ENCODE measurements around the gene BANF2. TPM values are rescaled to one million over a fixed set of nuclear protein-coding genes. Genes with fewer than 3 reads are reported as not detected.

The BANF2 gene
- polyA plus RNA-seq, 1 of the 3 experiments (the other 2 are of a cell fraction) = not detected

- no peak overlapping the region for H3K9ac ChIP-seq
Observed at GRCh38 chr20:17661121-17661744, 38.5 kb upstream of the BANF2 start.

More at GRCh38 chr20:17661121-17661744, 38.5 kb upstream of the BANF2 start:
- peaks cover 10% of the 10 kb centered on the region for H3F3A ChIP-seq (replicated peaks; ENCODE audit: insufficient read depth)
- no peaks in the 10 kb centered on the region for H3K9me3 ChIP-seq
- H3K27ac ChIP-seq (ENCODE audit: low read depth in 2 of 2, low read length in 1 of 2) = no peak overlapping the region
- H3K9me2 ChIP-seq = no peaks in the 10 kb centered on the region
- H2AFZ ChIP-seq (ENCODE audit: low read depth) = no peak overlapping the region
- H3K36me3 ChIP-seq (replicated peaks in 1 of 2; ENCODE audit: control insufficient read depth in 1 of 2, insufficient read depth in 2 of 2, low read length in 1 of 2) = peaks cover 6 to 18% of the 10 kb centered on the region in 2 experiments
- H3K4me2 ChIP-seq = no peak overlapping the region
- ChIA-PET CTCF (no interaction called here), POLR2A (no interaction called here)
- peaks cover 0 to 31% of the 10 kb centered on the region in 2 experiments; a peak in 2 of 4 replicates for H3K4me1 ChIP-seq (ENCODE audit: control insufficient read depth in 1 of 2, insufficient read depth in 2 of 2, low read depth in 1 of 2, low read length in 1 of 2)
- TF ChIP-seq MXI1 (IDR thresholded peaks at IDR 0.05; ENCODE audit: low read depth, low read length) (no peak), EP300 (IDR thresholded peaks at IDR 0.05; ENCODE audit: borderline replicate concordance in 1 of 2, low read depth in 1 of 2, low read length in 1 of 2) (no peak), NRF1 (IDR thresholded peaks at IDR 0.05; ENCODE audit: low read depth, low read length) (no peak), RAD21 (IDR thresholded peaks at IDR 0.05; ENCODE audit: low read length) (no peak), SIN3A (IDR thresholded peaks at IDR 0.05; ENCODE audit: borderline replicate concordance, low read depth, low read length) (no peak), EZH2phosphoT487 (IDR thresholded peaks at IDR 0.05; ENCODE audit: borderline replicate concordance, low read depth) (no peak), IRF3 (IDR thresholded peaks at IDR 0.05; ENCODE audit: low read depth, low read length) (no peak), CHD2 (IDR thresholded peaks at IDR 0.05; ENCODE audit: low read length, partially characterized antibody) (no peak), USF2 (IDR thresholded peaks at IDR 0.05; ENCODE audit: borderline replicate concordance, low read depth, low read length) (no peak), ZBTB33 (IDR thresholded peaks at IDR 0.05; ENCODE audit: borderline replicate concordance, low read depth) (no peak), YY1 (IDR thresholded peaks at IDR 0.05; ENCODE audit: low read depth) (no peak), POLR2AphosphoS5 (IDR thresholded peaks at IDR 0.05; ENCODE audit: low read depth, low read length) (no peak), RXRA (IDR thresholded peaks at IDR 0.05; ENCODE audit: borderline replicate concordance, low read depth) (no peak), TEAD4 (IDR thresholded peaks at IDR 0.05; ENCODE audit: borderline replicate concordance, insufficient read depth) (no peak), MEF2A (IDR thresholded peaks at IDR 0.05; ENCODE audit: borderline replicate concordance, low read depth) (no peak), TCF12 (IDR thresholded peaks at IDR 0.05) (no peak), GABPA (IDR thresholded peaks at IDR 0.05; ENCODE audit: low read depth) (no peak), CTCF (IDR thresholded peaks at IDR 0.05) (no peak)
- H3K79me2 ChIP-seq (ENCODE audit: insufficient read depth) = peaks cover 89% of the 10 kb centered on the region
- no peak for DNase-seq
- 90% methylated on average over 5 of the region's 5 CpGs for WGBS (ENCODE audit: low lambda C conversion rate)
- no peak overlapping the region for H3K4me3 ChIP-seq (ENCODE audit: low read depth in 2 of 2, low read length in 1 of 2)
- peaks cover 61% of the 10 kb centered on the region for H4K20me1 ChIP-seq (ENCODE audit: insufficient read depth)
- H3K27me3 ChIP-seq (ENCODE audit: insufficient read depth) = no peaks in the 10 kb centered on the region
